H1 (cell line): ENCODE results near the gene EXOC3L1. TPM values are rescaled to one million over a fixed set of nuclear protein-coding genes. Genes with fewer than 3 reads are reported as not detected.

Experiments used
- CHD2 ChIP-seq: IDR thresholded peaks from 2 replicates; pipeline ENCODE4 v1.6.1; 2012; ENCODE audit warnings: low read length, improper control_type of control experiment
- EZH2 ChIP-seq: fragments of 200-600 bp; sonication (generic); IDR thresholded peaks from 2 replicates; pipeline ENCODE4 v1.7.1; 2012; ENCODE audit warnings: low read depth, mild to moderate bottlenecking, moderate library complexity, low read length, inconsistent platforms; ENCODE audit not compliant: severe bottlenecking
- NANOG ChIP-seq: IDR thresholded peaks from 2 replicates; pipeline ENCODE4 v1.6.1; 2011; ENCODE audit warnings: low read length, low read depth, mild to moderate bottlenecking, inconsistent platforms; ENCODE audit not compliant: insufficient read depth, poor library complexity, severe bottlenecking
- PHF8 ChIP-seq: fragments of 200-600 bp; sonication (generic); conservative IDR thresholded peaks from 2 replicates; pipeline ENCODE4 v1.7.1; 2012; ENCODE audit warnings: low read depth, mild to moderate bottlenecking, inconsistent platforms, low read length, moderate library complexity
- RBBP5 ChIP-seq: IDR thresholded peaks from 2 replicates; pipeline ENCODE4 v1.7.1; 2012; ENCODE audit warnings: low read depth, mild to moderate bottlenecking, inconsistent platforms, low read length, moderate library complexity, borderline replicate concordance
- RFX5 ChIP-seq: IDR thresholded peaks from 2 replicates; pipeline ENCODE4 v1.6.1; 2011; ENCODE audit warnings: low read depth, low read length, improper control_type of control experiment, borderline replicate concordance
- RNF2 ChIP-seq: fragments of 200-900, 300-1000 bp; sonication (generic); IDR thresholded peaks from 2 replicates; pipeline ENCODE4 v1.7.1; 2016; ENCODE audit warnings: borderline replicate concordance, low read depth, mild to moderate bottlenecking, antibody characterized with exemption, low read length; ENCODE audit not compliant: poor library complexity, severe bottlenecking; ENCODE audit errors: missing control alignments
- SAP30 ChIP-seq: fragments of 300-600 bp; sonication (generic); IDR thresholded peaks from 2 replicates; pipeline ENCODE4 v1.7.1; 2012; ENCODE audit warnings: low read length, moderate library complexity, mild to moderate bottlenecking, inconsistent platforms; ENCODE audit not compliant: insufficient read depth, insufficient replicate concordance
- SP2 ChIP-seq: IDR thresholded peaks from 2 replicates; pipeline ENCODE4 v1.6.1; 2012; ENCODE audit warnings: mild to moderate bottlenecking, low read length, inconsistent platforms
- TEAD4 ChIP-seq: IDR thresholded peaks from 2 replicates; pipeline ENCODE4 v1.6.1; 2012; ENCODE audit warnings: low read depth, low read length, inconsistent platforms, mixed read lengths
- polyA plus RNA-seq, 7 experiments: library from polyadenylated mRNA; depleted of rRNA in 3 of 7; stranded (reverse) in 5 of 7; unstranded in 2 of 7; fragments of >200 nt in 5 of 7; fragments of 200-250 nt in 2 of 7; gene quantifications; 1 replicate in 5 of 7; 2 replicates in 1 of 7; 4 replicates in 1 of 7; pipeline versions ENCODE4 v1.2.1 to v1.2.3, GENCODE V29; 2011 to 2013; ENCODE audit warnings: missing spikeins in 2 of 7, mixed read lengths in 2 of 7
- total RNA-seq: library from RNA; stranded (reverse); fragmentation: NEBNext Ultra II Directional; extraction: Animal tissue kit (Norgen Biotek cat#: 25700); gene quantifications from 2 replicates; pipeline ENCODE4 v1.2.1, GENCODE V29; 2021
- TF ChIP-seq, protein P1 (sequence below): IDR thresholded peaks from 2 replicates; pipeline ENCODE4 v1.6.1; 2012; ENCODE audit warnings: low read length, inconsistent platforms
- TF ChIP-seq, protein P2 (sequence below): IDR thresholded peaks from 2 replicates; pipeline ENCODE4 v1.6.1; 2011; ENCODE audit warnings: low read depth, mild to moderate bottlenecking, low read length; ENCODE audit not compliant: insufficient read depth

Gene EXOC3L1
- total and polyA plus RNA-seq, 2 of the 8 experiments (the other 6 are each of a cell fraction or from before 2014, with no cell fraction given) = 1.3 TPM

DNA sequence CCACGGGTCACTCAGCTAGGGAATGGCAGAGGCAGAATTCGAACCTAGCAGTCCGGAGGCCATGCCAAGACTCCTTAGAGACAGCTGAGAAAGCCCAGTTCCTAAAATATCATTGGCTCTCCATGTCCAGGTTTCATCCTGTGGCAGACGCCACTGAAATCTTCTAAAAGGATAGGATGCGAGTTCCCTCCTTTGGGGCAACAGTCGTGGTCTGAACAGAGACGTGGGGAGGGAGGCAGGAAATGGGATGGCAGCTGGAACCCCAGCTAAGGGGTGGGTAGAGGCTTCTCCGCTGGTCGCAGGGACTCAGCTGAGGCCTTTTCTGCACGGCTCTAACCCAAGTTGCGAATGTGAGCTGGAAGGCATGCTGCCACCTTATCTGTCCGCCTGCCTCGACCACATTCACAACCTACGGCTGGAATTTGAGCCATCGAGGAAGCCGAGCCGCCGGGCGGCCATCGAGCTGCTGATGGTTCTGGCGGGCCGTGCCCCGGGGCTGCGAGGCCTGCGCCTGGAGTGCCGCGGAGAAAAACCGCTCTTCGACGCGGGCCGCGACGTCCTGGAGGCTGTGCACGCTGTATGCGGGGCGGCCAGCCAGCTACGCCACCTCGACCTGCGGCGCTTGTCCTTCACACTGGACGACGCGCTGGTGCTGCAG lies 27.3 kb downstream of the EXOC3L1 start (continued):
- no peak for TF ChIP-seq CHD2
- TF ChIP-seq RBBP5 = no peak
- no peak for TF ChIP-seq SP2
- no peak for TF ChIP-seq SAP30
- TF ChIP-seq PHF8 = no peak
- no peak for TF ChIP-seq EZH2
- peak; percentile 20 for TF ChIP-seq RNF2
- TF ChIP-seq RFX5 = peak; percentile 89
- TF ChIP-seq, protein P1, sequence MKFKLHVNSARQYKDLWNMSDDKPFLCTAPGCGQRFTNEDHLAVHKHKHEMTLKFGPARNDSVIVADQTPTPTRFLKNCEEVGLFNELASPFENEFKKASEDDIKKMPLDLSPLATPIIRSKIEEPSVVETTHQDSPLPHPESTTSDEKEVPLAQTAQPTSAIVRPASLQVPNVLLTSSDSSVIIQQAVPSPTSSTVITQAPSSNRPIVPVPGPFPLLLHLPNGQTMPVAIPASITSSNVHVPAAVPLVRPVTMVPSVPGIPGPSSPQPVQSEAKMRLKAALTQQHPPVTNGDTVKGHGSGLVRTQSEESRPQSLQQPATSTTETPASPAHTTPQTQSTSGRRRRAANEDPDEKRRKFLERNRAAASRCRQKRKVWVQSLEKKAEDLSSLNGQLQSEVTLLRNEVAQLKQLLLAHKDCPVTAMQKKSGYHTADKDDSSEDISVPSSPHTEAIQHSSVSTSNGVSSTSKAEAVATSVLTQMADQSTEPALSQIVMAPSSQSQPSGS = no peak
- TF ChIP-seq NANOG = no peak
- TF ChIP-seq, protein P2, sequence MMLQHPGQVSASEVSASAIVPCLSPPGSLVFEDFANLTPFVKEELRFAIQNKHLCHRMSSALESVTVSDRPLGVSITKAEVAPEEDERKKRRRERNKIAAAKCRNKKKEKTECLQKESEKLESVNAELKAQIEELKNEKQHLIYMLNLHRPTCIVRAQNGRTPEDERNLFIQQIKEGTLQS = no peak
- no peak for TF ChIP-seq TEAD4
